Activated CD4-positive, alpha-beta T cell treated with anti-CD3 and anti-CD28 coated beads, Interleukin-2, amount 50 U/mL, for 48 hours (primary cell): ENCODE measurements around the gene ODAD4.
"Not testable (repeated sequence)": the region's sequence is repeated elsewhere in the genome, so short reads cannot be mapped to it uniquely, and the experiment has no call there.

Experiments used
- DNase-seq, 2 experiments: peaks; one replicate each; pipeline ENCODE4 v3.0.0-alpha.2; 2020

Gene ODAD4

GRCh38 chr17:42005166-42005565, 74.7 kb downstream of the ODAD4 start:
- no peak for DNase-seq

GRCh38 chr17:42009170-42009569, 78.8 kb downstream of the ODAD4 start:
- DNase-seq: no peak

GRCh38 chr17:42010266-42010680, 79.9 kb downstream of the ODAD4 start:
- not testable (repeated sequence) for DNase-seq

GRCh38 chr17:42010898-42011516, 80.6 kb downstream of the ODAD4 start:
- no peak for DNase-seq

- not testable (repeated sequence) for DNase-seq
These were observed 81.9 kb downstream of the ODAD4 start for GRCh38 chr17:42012363-42012762.

GRCh38 chr17:42013740-42014139, 83.3 kb downstream of the ODAD4 start:
- DNase-seq: not testable (repeated sequence)
